Epithelial cell of proximal tubule (primary cell): ENCODE data around the gene DSC1. TPM values are rescaled to one million over a fixed set of nuclear protein-coding genes. Genes with fewer than 3 reads are reported as not detected.

Experiments
- DNase-seq: peaks from one replicate; pipeline ENCODE4 v3.0.0-alpha.2; 2011; ENCODE audit warnings: low read depth
- H3K4me3 ChIP-seq: 2 replicates; pipeline ENCODE4 v1.5.1; 2011; ENCODE audit warnings: low read depth, mild to moderate bottlenecking, low read length
- total RNA-seq: library from RNA; depleted of rRNA; stranded (reverse); fragments of >200 nt; gene quantifications from 2 replicates; pipeline ENCODE4 v1.2.3, GENCODE V29; 2015
- TF ChIP-seq, protein P1 (sequence below): conservative IDR thresholded peaks from 2 replicates; pipeline ENCODE4 v1.5.1; 2012; ENCODE audit warnings: low read depth, mild to moderate bottlenecking, low read length

DSC1 gene
- not detected in 2 replicates for total RNA-seq

DNA sequence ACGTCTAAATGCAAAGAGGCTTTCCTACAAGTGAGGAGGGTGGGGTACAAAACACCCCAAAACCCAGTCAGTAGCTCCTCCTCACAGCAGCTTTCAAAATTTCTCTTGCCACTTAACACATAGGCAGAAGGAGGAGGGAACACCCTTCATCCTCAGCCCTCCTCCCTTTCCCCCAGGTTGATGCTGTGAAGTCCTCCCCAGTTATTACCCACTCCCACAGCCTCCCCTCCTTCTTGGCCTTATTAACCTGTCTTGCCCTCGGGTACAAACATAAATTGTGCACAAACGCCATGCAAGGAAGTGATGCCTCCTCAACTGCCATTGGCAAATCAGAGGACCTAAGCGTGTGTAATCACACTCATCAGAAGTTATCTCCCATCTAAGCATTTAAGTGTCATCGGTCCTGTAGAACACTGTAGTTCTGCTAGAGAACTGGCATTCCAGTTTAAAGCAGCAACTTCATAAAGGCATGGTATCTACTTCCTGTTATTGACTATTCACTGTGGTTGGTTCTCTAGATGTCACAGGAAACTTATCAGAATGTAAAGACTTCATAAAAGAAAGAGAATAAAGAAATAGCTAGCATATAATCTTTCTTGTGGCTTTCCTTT lies at the start of gene DSC1:
DSC1 (minus strand) TSS at position 32 of the 611 bp plus-strand sequence. CDS start 262 bp downstream, outside the sequence.
- TF ChIP-seq, protein P1, sequence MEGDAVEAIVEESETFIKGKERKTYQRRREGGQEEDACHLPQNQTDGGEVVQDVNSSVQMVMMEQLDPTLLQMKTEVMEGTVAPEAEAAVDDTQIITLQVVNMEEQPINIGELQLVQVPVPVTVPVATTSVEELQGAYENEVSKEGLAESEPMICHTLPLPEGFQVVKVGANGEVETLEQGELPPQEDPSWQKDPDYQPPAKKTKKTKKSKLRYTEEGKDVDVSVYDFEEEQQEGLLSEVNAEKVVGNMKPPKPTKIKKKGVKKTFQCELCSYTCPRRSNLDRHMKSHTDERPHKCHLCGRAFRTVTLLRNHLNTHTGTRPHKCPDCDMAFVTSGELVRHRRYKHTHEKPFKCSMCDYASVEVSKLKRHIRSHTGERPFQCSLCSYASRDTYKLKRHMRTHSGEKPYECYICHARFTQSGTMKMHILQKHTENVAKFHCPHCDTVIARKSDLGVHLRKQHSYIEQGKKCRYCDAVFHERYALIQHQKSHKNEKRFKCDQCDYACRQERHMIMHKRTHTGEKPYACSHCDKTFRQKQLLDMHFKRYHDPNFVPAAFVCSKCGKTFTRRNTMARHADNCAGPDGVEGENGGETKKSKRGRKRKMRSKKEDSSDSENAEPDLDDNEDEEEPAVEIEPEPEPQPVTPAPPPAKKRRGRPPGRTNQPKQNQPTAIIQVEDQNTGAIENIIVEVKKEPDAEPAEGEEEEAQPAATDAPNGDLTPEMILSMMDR = no peak
- H3K4me3 ChIP-seq = no peak within 1 kb of the TSS
- DNase-seq = no peak

DNA sequence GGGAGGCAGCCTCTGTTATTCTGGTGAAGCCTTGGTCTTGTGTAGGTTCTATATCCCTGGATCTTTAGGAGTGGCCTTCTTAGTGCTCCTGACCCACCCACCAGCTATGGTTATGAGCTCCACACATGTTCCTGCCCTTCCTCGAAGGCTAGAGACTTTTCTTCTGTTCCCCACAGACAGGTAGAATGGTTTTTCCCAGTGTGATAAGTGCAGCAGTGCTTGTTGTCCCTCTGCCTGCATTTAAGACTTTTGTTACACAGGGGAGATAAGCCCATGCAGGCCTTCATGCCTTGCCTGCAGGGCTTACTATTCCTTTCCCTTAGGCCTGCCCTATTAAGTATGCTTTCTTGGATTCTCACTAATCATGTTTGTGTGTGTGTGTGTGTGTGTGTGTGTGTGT lies 48.4 kb upstream of the DSC1 start:
- no peak for DNase-seq
- TF ChIP-seq, protein P1 = no peak
- H3K4me3 ChIP-seq = no peak overlapping the region

GRCh38 chr18:31209041-31209440 lies 46.4 kb upstream of the DSC1 start:
- DNase-seq = no peak
- no peak overlapping the region for H3K4me3 ChIP-seq
- TF ChIP-seq, protein P1 = no peak

GRCh38 chr18:31207391-31207790 lies 44.7 kb upstream of the DSC1 start:
- H3K4me3 ChIP-seq = peak overlapping the region; percentile 34
- TF ChIP-seq, protein P1 = no peak

GRCh38 chr18:31206787-31207381 lies 44.2 kb upstream of the DSC1 start:
- TF ChIP-seq, protein P1 = peak; percentile 44
- peak overlapping the region; percentile 34 for H3K4me3 ChIP-seq
- no peak for DNase-seq

More at GRCh38 chr18:31207391-31207790, 44.7 kb upstream of the DSC1 start:
- no peak for DNase-seq

GRCh38 chr18:31206071-31206470 lies 43.4 kb upstream of the DSC1 start:
- H3K4me3 ChIP-seq = no peak overlapping the region
- no peak for DNase-seq
- TF ChIP-seq, protein P1 = no peak

- H3K4me3 ChIP-seq = no peak overlapping the region
- TF ChIP-seq, protein P1 = no peak
- DNase-seq = no peak
Measured at GRCh38 chr18:31205273-31205672, 42.6 kb upstream of the DSC1 start.
